HCT116 (cell line): ENCODE data around the gene CD320.

Experiments used
- ATF3 ChIP-seq: IDR thresholded peaks from 2 replicates; pipeline ENCODE4 v1.6.1; 2012
- EGR1 ChIP-seq: IDR thresholded peaks from 2 replicates; pipeline ENCODE4 v1.6.1; 2012; ENCODE audit warnings: low read depth
- EZH2 ChIP-seq: fragments of 200-600 bp; sonication (generic); IDR thresholded peaks from 2 replicates; pipeline ENCODE4 v1.6.1; 2017; ENCODE audit warnings: antibody characterized with exemption, mixed run types
- JUND ChIP-seq: IDR thresholded peaks from 2 replicates; pipeline ENCODE4 v1.6.1; 2012
- POLR2A ChIP-seq: IDR thresholded peaks from 2 replicates; pipeline ENCODE4 v1.7.0; 2011; ENCODE audit warnings: borderline replicate concordance; ENCODE audit not compliant: insufficient read depth, insufficient read length; ENCODE audit errors: extremely low read depth
- POLR2AphosphoS5 ChIP-seq: IDR thresholded peaks from 2 replicates; pipeline ENCODE4 v1.6.1; 2011; ENCODE audit warnings: mild to moderate bottlenecking, low read depth, low read length, moderate library complexity
- RAD21 ChIP-seq: IDR thresholded peaks from 2 replicates; pipeline ENCODE4 v1.6.1; 2012; ENCODE audit warnings: low read depth, mild to moderate bottlenecking
- TF ChIP-seq, protein P1 (sequence below), 3 experiments: fragments of 200-600 bp in 1 of 3; sonication (generic) in 1 of 3; IDR thresholded peaks in 2 of 3; conservative IDR thresholded peaks in 1 of 3; 2 replicates each; pipeline ENCODE4 v1.5.1; 2012 to 2017; ENCODE audit warnings: low read depth in 2 of 3, low read length in 2 of 3, antibody characterized with exemption in 1 of 3, borderline replicate concordance in 1 of 3, control low read depth in 1 of 3, mild to moderate bottlenecking in 1 of 3, mixed read lengths in 1 of 3, mixed run types in 1 of 3, moderate library complexity in 1 of 3; ENCODE audit not compliant: insufficient read depth in 1 of 3
- TF ChIP-seq, protein P2 (sequence below): IDR thresholded peaks from 2 replicates; pipeline ENCODE4 v1.6.1; 2012

- TF ChIP-seq, protein P1, sequence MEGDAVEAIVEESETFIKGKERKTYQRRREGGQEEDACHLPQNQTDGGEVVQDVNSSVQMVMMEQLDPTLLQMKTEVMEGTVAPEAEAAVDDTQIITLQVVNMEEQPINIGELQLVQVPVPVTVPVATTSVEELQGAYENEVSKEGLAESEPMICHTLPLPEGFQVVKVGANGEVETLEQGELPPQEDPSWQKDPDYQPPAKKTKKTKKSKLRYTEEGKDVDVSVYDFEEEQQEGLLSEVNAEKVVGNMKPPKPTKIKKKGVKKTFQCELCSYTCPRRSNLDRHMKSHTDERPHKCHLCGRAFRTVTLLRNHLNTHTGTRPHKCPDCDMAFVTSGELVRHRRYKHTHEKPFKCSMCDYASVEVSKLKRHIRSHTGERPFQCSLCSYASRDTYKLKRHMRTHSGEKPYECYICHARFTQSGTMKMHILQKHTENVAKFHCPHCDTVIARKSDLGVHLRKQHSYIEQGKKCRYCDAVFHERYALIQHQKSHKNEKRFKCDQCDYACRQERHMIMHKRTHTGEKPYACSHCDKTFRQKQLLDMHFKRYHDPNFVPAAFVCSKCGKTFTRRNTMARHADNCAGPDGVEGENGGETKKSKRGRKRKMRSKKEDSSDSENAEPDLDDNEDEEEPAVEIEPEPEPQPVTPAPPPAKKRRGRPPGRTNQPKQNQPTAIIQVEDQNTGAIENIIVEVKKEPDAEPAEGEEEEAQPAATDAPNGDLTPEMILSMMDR (IDR thresholded peaks at IDR 0.05 in 2 of 3, conservative IDR thresholded peaks at IDR 0.05 in 1 of 3; ENCODE audit: borderline replicate concordance in 1 of 3, insufficient read depth in 1 of 3, low read depth in 2 of 3, low read length in 2 of 3) = no peak
- no peak for TF ChIP-seq RAD21
- no peak for TF ChIP-seq EGR1
- no peak for TF ChIP-seq EZH2
- TF ChIP-seq POLR2A = no peak
- TF ChIP-seq, protein P2, sequence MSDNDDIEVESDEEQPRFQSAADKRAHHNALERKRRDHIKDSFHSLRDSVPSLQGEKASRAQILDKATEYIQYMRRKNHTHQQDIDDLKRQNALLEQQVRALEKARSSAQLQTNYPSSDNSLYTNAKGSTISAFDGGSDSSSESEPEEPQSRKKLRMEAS = no peak
- TF ChIP-seq JUND = no peak
- TF ChIP-seq ATF3 = no peak
- no peak for TF ChIP-seq POLR2AphosphoS5
These were observed 21.8 kb upstream of the CD320 start for GRCh38 chr19:8329996-8330395.
